Glutamatergic neuron (in vitro differentiated cells): ENCODE results near the gene PMPCA. TPM values are rescaled to one million over a fixed set of nuclear protein-coding genes. Genes with fewer than 3 reads are reported as not detected.

Experiments
- DNase-seq: peaks from one replicate; pipeline ENCODE4 v3.0.0; 2022
- H3K27ac Mint-ChIP-seq: one replicate; pipeline ENCODE4 v1.8.0; 2020; ENCODE audit warnings: mild to moderate bottlenecking, mixed read lengths, inconsistent platforms; ENCODE audit not compliant: unreplicated experiment
- H3K27me3 Mint-ChIP-seq: one replicate; pipeline ENCODE4 v1.8.0; 2020; ENCODE audit warnings: mild to moderate bottlenecking, moderate library complexity, mixed read lengths, inconsistent platforms; ENCODE audit not compliant: unreplicated experiment
- H3K36me3 Mint-ChIP-seq: one replicate; pipeline ENCODE4 v1.8.0; 2020; ENCODE audit warnings: mild to moderate bottlenecking, mixed read lengths, inconsistent platforms; ENCODE audit not compliant: unreplicated experiment
- H3K4me1 Mint-ChIP-seq: one replicate; pipeline ENCODE4 v1.8.0; 2020; ENCODE audit warnings: mild to moderate bottlenecking, low read depth, mixed read lengths, inconsistent platforms; ENCODE audit not compliant: unreplicated experiment
- H3K4me3 Mint-ChIP-seq: one replicate; pipeline ENCODE4 v1.8.0; 2020; ENCODE audit warnings: mild to moderate bottlenecking, mixed read lengths, inconsistent platforms; ENCODE audit not compliant: unreplicated experiment
- H3K9me3 Mint-ChIP-seq: one replicate; pipeline ENCODE4 v1.8.0; 2020; ENCODE audit warnings: mild to moderate bottlenecking, moderate library complexity, mixed read lengths, inconsistent platforms; ENCODE audit not compliant: unreplicated experiment
- total RNA-seq: library from RNA; stranded (reverse); fragmentation: NEBNext Ultra II Directional; extraction: Animal tissue kit (Norgen Biotek cat#: 25700); gene quantifications from one replicate; pipeline ENCODE4 v1.2.1, GENCODE V29; 2021; ENCODE audit not compliant: unreplicated experiment
- TF ChIP-seq, protein P1 (sequence below): fragments of 200-600 bp; sonication (generic); IDR thresholded peaks from one replicate; pipeline ENCODE4 v1.5.0; 2021; ENCODE audit not compliant: partially characterized antibody, unreplicated experiment

Gene PMPCA
- total RNA-seq, 1 donor from 2014 or later: 69.0 TPM

DNA sequence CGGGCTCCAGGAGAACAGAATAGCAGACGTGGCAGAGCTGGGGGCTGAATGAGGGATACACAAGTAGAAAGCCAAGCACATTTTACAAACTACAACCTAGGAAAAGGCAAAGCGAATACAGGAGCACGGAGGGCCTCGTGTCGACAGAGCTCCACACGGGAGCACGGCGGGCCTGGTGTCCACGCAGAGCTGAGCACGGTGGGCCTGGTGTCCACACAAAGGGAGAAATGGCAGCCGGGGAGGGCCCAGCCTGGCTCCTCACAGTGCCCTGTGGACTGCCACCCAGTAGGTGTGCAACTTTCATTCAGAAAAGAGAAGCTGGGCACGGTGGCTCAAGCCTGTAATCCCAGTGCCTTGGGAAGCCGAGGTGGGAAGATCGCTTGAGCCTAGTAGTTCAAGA is 32.6 kb downstream of the PMPCA start:
- Mint-ChIP-seq H3K9me3 (peaks cover 11% of the 10 kb centered on the region), H3K4me1 (no peaks in the 10 kb centered on the region), H3K27me3 (peaks cover 7% of the 10 kb centered on the region), H3K27ac (no peak overlapping the region), H3K4me3 (no peak overlapping the region), H3K36me3 (no peaks in the 10 kb centered on the region)
- TF ChIP-seq, protein P1, sequence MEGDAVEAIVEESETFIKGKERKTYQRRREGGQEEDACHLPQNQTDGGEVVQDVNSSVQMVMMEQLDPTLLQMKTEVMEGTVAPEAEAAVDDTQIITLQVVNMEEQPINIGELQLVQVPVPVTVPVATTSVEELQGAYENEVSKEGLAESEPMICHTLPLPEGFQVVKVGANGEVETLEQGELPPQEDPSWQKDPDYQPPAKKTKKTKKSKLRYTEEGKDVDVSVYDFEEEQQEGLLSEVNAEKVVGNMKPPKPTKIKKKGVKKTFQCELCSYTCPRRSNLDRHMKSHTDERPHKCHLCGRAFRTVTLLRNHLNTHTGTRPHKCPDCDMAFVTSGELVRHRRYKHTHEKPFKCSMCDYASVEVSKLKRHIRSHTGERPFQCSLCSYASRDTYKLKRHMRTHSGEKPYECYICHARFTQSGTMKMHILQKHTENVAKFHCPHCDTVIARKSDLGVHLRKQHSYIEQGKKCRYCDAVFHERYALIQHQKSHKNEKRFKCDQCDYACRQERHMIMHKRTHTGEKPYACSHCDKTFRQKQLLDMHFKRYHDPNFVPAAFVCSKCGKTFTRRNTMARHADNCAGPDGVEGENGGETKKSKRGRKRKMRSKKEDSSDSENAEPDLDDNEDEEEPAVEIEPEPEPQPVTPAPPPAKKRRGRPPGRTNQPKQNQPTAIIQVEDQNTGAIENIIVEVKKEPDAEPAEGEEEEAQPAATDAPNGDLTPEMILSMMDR: no peak
- DNase-seq: no peak

DNA sequence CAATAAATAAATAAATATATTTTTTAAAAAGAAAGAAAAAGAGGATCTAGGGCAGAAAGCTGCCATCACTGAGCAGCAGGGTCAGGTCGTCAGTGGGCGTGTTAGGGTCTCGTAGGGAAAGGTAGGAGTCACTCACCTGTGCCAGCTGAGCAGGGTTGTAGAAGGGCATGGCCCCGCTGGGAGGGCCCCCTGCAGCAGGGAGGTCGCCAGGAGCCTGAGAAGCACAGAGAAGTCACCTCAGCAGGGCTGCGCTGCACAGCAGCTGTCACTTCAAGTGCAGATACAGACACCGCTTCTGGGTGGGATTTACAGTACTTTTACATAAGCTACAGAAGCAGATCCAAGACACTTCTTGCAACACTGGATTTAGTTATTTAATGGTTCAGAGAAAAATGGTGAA is 33.2 kb downstream of the PMPCA start:
- TF ChIP-seq, protein P1: no peak
- DNase-seq: no peak
- Mint-ChIP-seq H3K9me3 (peaks cover 11% of the 10 kb centered on the region), H3K4me1 (no peaks in the 10 kb centered on the region), H3K27ac (no peak overlapping the region), H3K36me3 (no peaks in the 10 kb centered on the region), H3K27me3 (peaks cover 8% of the 10 kb centered on the region), H3K4me3 (no peak overlapping the region)

DNA sequence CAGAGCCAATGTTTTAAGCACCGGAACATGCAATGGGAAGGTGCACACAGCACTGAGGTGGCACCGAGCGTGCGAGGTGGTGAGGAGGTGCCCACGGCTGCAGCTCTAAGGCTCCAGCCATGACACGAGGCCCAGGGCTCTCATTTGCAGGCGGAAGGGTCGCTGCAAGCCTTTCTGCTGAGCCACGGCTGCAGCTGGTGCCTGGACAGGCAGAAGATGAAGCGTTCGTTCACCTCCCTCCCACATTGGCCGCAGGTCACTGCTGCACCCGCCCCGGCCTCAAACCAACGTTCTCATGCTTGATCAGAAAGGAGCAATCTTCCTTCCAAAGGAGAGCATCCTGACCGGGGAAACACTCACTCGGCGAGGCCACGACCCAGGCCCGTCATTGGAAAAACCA is 33.6 kb downstream of the PMPCA start:
- Mint-ChIP-seq H3K27ac (no peak overlapping the region), H3K9me3 (peaks cover 11% of the 10 kb centered on the region), H3K4me1 (no peaks in the 10 kb centered on the region), H3K4me3 (no peak overlapping the region), H3K36me3 (no peaks in the 10 kb centered on the region), H3K27me3 (peaks cover 8% of the 10 kb centered on the region)
- no peak for DNase-seq
- TF ChIP-seq, protein P1: no peak

DNA sequence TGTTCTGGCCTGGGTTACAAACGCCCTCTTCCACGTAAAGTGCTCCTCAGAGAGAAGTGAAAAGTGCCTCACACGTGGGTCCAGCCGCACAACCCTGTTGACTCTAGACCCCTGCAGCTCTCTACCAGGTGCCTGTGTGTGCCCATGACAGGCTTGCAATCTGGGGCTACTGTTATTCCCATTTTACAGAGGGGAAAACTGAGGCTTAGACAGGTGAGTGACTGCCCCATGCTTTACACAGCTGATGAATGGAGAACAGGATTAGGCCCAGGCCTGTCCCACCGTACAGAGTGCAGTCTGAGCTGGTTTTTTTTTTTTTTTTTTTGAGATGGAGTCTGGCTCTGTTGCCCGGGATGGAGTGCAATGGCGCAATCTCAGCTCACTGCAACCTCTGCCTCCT is 35.3 kb downstream of the PMPCA start:
- H3K36me3 Mint-ChIP-seq: no peaks in the 10 kb centered on the region

DNA sequence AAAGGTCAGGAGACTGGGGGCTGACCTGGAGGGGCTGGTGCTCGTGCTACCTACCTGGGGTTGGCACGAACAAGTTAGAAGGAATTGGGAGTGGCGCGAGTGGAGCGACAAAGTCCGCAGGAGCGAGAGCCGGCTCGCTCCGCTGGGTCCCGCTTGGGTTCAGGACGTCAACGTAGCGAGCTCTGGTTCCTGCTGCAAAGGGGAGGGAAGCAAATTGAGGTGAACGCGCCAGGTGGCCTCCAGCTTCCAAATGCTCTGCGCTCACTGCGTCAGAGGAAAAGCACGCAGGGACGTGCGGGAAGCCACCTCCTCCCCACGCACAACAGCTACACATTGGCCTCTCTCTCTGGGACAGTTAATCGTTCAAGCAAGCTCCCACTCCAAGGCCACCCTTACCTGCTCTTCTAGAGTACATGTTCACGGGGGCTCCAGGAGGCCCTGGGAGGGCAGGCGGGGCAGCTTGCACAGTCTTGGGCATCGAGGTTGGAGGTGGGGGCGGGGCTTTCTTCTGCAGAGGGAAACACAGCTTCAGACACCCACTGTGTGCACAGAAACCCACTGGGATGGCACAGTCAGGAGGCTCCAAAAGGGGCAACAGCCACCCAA is 36.8 kb downstream of the PMPCA start:
- peaks cover 3% of the 10 kb centered on the region for H3K4me1 Mint-ChIP-seq
- H3K4me3 Mint-ChIP-seq: no peak overlapping the region
- peaks cover 4% of the 10 kb centered on the region for H3K27me3 Mint-ChIP-seq
- no peak overlapping the region for H3K27ac Mint-ChIP-seq
- peaks cover 5% of the 10 kb centered on the region for H3K9me3 Mint-ChIP-seq
- H3K36me3 Mint-ChIP-seq: no peaks in the 10 kb centered on the region
- TF ChIP-seq, protein P1: no peak
- no peak for DNase-seq

More for the DNA sequence above, 35.3 kb downstream of the PMPCA start:
- no peak for DNase-seq
- peaks cover 4% of the 10 kb centered on the region for H3K27me3 Mint-ChIP-seq
- H3K4me3 Mint-ChIP-seq: no peak overlapping the region
- peaks cover 8% of the 10 kb centered on the region for H3K9me3 Mint-ChIP-seq
- no peaks in the 10 kb centered on the region for H3K4me1 Mint-ChIP-seq
- no peak overlapping the region for H3K27ac Mint-ChIP-seq
- TF ChIP-seq, protein P1: no peak
